HL-60 (cell line): ENCODE data around the gene BEST1.

Experiments
- DNase-seq, 2 experiments: peaks; one replicate each; pipeline ENCODE4 v3.0.0-alpha.2; 2010 to 2020; ENCODE audit warnings: low read depth in 1 of 2, low spot score in 1 of 2
- H3K27ac ChIP-seq: fragments of 250-450 bp; sonication (Bioruptor Pico); replicated peaks from 2 replicates; pipeline ENCODE4 v1.5.1; 2020; ENCODE audit warnings: mild to moderate bottlenecking, moderate library complexity
- H3K27me3 ChIP-seq: fragments of 250-450 bp; sonication (Bioruptor Pico); 2 replicates; pipeline ENCODE4 v1.5.1; 2021; ENCODE audit warnings: mild to moderate bottlenecking, moderate library complexity; ENCODE audit not compliant: insufficient read depth, poor library complexity, severe bottlenecking
- H3K4me3 ChIP-seq: replicated peaks from 2 replicates; pipeline ENCODE4 v1.5.1; 2011; ENCODE audit warnings: mild to moderate bottlenecking, control low read depth, low read length; ENCODE audit not compliant: insufficient read depth
- GABPA ChIP-seq: IDR thresholded peaks from 2 replicates; pipeline ENCODE4 v1.6.1; 2012; ENCODE audit warnings: low read depth
- POLR2AphosphoS5 ChIP-seq: IDR thresholded peaks from 2 replicates; pipeline ENCODE4 v1.6.1; 2012; ENCODE audit warnings: low read depth
- SPI1 ChIP-seq: IDR thresholded peaks from 2 replicates; pipeline ENCODE4 v1.6.1; 2012; ENCODE audit warnings: low read depth, mild to moderate bottlenecking, borderline replicate concordance
- TF ChIP-seq, protein P1 (sequence below): IDR thresholded peaks from one replicate; pipeline ENCODE4 v1.5.1; 2011; ENCODE audit warnings: low read length, control low read depth, inconsistent platforms; ENCODE audit not compliant: insufficient read depth
- TF ChIP-seq, protein P2 (sequence below): IDR thresholded peaks from 2 replicates; pipeline ENCODE4 v1.6.1; 2012; ENCODE audit warnings: low read depth; ENCODE audit not compliant: insufficient replicate concordance

BEST1 gene

DNA sequence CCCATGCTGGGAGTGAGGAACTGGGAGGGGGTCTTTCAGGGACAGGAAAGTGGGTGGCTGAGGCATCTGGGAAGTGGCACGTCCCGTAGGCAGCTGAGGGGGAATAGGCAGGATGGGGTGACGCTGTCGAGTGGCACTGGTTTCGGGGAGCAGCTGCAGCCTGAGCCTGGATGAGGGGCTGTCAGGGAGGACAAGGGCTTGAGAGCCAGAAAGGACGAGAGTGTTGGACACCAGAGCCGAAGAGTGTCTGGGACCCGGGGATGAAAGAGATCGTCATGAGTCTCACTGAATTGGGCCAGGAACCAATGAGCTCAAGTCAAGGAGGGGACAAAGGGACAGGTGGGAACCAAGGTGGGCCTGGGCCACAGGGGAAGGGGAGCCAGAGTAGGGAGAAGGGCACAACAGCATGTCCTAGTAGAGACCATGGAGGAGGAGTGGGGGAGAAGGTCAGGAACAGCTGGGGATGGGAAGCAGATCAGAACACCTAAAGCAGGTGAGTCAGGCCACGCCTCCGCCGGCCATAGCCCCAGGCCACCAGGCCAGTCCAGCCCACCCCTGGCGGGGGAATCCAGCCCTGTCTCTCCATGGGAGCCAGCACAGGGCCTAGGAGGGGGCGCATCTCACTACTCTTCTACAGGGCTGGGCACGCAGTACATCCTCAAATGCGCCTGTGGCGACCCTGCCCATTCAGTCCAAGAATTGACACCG lies 37.0 kb upstream of the BEST1 start:
- Histone ChIP-seq H3K27me3 (peaks cover 19% of the 10 kb centered on the region), H3K4me3 (no peak overlapping the region), H3K27ac (no peak overlapping the region)
- TF ChIP-seq GABPA: no peak
- no peak for TF ChIP-seq POLR2AphosphoS5
- TF ChIP-seq SPI1: no peak
- TF ChIP-seq, protein P1, sequence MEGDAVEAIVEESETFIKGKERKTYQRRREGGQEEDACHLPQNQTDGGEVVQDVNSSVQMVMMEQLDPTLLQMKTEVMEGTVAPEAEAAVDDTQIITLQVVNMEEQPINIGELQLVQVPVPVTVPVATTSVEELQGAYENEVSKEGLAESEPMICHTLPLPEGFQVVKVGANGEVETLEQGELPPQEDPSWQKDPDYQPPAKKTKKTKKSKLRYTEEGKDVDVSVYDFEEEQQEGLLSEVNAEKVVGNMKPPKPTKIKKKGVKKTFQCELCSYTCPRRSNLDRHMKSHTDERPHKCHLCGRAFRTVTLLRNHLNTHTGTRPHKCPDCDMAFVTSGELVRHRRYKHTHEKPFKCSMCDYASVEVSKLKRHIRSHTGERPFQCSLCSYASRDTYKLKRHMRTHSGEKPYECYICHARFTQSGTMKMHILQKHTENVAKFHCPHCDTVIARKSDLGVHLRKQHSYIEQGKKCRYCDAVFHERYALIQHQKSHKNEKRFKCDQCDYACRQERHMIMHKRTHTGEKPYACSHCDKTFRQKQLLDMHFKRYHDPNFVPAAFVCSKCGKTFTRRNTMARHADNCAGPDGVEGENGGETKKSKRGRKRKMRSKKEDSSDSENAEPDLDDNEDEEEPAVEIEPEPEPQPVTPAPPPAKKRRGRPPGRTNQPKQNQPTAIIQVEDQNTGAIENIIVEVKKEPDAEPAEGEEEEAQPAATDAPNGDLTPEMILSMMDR: no peak
- DNase-seq: no peak

DNA sequence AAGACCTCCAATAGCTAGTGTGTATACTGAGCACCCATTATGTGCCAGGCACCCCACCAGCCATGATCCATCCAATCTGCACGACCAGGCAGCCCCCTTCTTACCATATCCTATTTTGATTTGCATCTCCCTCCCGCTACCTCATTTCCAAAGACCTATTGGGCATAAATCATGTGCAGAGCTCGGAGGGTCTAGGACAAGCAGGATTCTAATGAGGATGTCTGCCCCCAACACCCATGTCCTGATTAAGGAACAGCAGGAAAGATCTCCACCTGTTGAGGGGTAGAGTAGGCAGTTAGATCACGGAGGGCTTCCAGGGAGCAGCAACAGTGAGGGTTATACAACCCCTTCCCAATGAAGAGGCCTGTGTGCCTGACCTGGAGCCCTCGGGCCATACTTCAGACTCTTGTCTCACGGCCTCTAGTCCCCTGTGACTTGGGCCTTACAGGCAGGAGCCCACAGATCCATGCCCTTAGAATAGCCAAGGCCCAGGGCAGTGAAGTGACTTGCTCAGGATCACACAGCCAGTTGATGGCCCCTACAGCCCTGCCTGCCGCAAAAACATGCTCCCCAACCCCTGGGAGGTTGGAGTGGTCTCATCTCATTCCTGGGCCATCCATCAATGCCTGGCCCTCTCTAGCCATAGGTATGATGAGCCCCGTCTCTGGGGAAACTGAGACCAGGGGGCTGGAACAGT lies 36.3 kb upstream of the BEST1 start:
- H3K27me3 ChIP-seq: peaks cover 23% of the 10 kb centered on the region
- no peak overlapping the region for H3K4me3 ChIP-seq
- H3K27ac ChIP-seq: no peak overlapping the region
- DNase-seq: no peak
- no peak for TF ChIP-seq POLR2AphosphoS5
- no peak for TF ChIP-seq GABPA
- TF ChIP-seq, protein P2, sequence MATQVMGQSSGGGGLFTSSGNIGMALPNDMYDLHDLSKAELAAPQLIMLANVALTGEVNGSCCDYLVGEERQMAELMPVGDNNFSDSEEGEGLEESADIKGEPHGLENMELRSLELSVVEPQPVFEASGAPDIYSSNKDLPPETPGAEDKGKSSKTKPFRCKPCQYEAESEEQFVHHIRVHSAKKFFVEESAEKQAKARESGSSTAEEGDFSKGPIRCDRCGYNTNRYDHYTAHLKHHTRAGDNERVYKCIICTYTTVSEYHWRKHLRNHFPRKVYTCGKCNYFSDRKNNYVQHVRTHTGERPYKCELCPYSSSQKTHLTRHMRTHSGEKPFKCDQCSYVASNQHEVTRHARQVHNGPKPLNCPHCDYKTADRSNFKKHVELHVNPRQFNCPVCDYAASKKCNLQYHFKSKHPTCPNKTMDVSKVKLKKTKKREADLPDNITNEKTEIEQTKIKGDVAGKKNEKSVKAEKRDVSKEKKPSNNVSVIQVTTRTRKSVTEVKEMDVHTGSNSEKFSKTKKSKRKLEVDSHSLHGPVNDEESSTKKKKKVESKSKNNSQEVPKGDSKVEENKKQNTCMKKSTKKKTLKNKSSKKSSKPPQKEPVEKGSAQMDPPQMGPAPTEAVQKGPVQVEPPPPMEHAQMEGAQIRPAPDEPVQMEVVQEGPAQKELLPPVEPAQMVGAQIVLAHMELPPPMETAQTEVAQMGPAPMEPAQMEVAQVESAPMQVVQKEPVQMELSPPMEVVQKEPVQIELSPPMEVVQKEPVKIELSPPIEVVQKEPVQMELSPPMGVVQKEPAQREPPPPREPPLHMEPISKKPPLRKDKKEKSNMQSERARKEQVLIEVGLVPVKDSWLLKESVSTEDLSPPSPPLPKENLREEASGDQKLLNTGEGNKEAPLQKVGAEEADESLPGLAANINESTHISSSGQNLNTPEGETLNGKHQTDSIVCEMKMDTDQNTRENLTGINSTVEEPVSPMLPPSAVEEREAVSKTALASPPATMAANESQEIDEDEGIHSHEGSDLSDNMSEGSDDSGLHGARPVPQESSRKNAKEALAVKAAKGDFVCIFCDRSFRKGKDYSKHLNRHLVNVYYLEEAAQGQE: no peak
- TF ChIP-seq SPI1: no peak
- TF ChIP-seq, protein P1: no peak

DNA sequence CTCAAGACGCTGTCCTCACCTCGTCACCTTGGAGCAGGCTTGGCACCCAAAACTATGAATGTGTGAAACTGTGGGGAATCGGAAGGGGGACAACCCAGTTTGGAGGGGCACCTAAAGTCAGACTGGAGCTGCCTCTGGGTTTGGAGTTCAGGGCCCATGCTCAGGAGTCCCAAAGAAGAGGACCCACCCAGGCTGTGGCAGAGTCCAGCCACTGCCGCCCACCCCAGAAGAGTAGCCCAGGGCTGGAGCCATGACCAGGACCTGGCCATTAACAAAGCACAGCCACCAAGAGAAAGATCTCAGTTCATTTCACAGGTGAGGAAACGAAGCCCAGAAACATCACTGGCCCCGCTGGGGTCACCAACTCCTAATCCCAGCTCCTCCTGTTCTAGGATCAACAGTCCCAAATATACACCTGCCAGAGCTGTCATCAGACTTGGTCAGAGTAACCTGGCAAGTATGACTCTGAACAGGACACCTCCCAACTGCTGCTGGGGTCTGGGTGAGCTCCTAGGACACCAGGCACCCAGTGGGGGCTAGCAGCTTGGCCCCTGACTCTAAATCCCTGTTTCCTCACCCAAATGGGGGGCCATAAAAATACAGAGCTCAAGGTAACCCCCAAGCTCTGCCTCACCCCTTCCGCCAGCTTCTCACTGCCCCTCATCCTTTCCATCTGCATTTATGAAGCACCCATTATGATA lies 35.5 kb upstream of the BEST1 start:
- Histone ChIP-seq H3K4me3 (no peak overlapping the region), H3K27ac (no peak overlapping the region), H3K27me3 (peaks cover 26% of the 10 kb centered on the region)
- TF ChIP-seq SPI1 (no peak), GABPA (no peak), POLR2AphosphoS5 (no peak)
- TF ChIP-seq, protein P1: no peak
- TF ChIP-seq, protein P2: no peak
- DNase-seq: no peak
